Measurements from ENCODE around the gene AIRE.

- TF ChIP-seq CTCF (IDR thresholded peaks at IDR 0.05), result no peak
- no peak for TF ChIP-seq POLR2A (IDR thresholded peaks at IDR 0.05)
Measured at GRCh38 chr21:44334329-44335030, 48.8 kb downstream of the AIRE start.

All from uterus (tissue), 2 donors.